ENCODE data around the gene ZNF831. TPM values are rescaled to one million over a fixed set of nuclear protein-coding genes. Genes with fewer than 3 reads are reported as not detected.

ZNF831 gene
- total and polyA plus RNA-seq, 9 donors, result 0.05 to 0.36 (median 0.15) TPM; not detected in 1

GRCh38 chr20:59137532-59137931 lies 26.1 kb upstream of the ZNF831 start:
- H3K36me3 ChIP-seq, result no peaks in the 10 kb centered on the region
- no peaks in the 10 kb centered on the region for H3K27me3 ChIP-seq
- 54 to 80% (median 69%) methylated on average over 1 of the region's 1 CpG for WGBS, 3 donors
- no peak for TF ChIP-seq POLR2A (IDR thresholded peaks at IDR 0.05)
- TF ChIP-seq EP300 (IDR thresholded peaks at IDR 0.05), result no peak
- TF ChIP-seq, protein P1, sequence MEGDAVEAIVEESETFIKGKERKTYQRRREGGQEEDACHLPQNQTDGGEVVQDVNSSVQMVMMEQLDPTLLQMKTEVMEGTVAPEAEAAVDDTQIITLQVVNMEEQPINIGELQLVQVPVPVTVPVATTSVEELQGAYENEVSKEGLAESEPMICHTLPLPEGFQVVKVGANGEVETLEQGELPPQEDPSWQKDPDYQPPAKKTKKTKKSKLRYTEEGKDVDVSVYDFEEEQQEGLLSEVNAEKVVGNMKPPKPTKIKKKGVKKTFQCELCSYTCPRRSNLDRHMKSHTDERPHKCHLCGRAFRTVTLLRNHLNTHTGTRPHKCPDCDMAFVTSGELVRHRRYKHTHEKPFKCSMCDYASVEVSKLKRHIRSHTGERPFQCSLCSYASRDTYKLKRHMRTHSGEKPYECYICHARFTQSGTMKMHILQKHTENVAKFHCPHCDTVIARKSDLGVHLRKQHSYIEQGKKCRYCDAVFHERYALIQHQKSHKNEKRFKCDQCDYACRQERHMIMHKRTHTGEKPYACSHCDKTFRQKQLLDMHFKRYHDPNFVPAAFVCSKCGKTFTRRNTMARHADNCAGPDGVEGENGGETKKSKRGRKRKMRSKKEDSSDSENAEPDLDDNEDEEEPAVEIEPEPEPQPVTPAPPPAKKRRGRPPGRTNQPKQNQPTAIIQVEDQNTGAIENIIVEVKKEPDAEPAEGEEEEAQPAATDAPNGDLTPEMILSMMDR (IDR thresholded peaks at IDR 0.05), result no peak
- no peak overlapping the region for H3K27ac ChIP-seq
- no peaks in the 10 kb centered on the region for H3K9me3 ChIP-seq
- no peak overlapping the region for H3K4me3 ChIP-seq
- no peaks in the 10 kb centered on the region for H3K4me1 ChIP-seq (ENCODE audit: insufficient read depth)
- intact Hi-C loops (cut with DNase I), result no loop called here
- no peak for DNase-seq

DNA sequence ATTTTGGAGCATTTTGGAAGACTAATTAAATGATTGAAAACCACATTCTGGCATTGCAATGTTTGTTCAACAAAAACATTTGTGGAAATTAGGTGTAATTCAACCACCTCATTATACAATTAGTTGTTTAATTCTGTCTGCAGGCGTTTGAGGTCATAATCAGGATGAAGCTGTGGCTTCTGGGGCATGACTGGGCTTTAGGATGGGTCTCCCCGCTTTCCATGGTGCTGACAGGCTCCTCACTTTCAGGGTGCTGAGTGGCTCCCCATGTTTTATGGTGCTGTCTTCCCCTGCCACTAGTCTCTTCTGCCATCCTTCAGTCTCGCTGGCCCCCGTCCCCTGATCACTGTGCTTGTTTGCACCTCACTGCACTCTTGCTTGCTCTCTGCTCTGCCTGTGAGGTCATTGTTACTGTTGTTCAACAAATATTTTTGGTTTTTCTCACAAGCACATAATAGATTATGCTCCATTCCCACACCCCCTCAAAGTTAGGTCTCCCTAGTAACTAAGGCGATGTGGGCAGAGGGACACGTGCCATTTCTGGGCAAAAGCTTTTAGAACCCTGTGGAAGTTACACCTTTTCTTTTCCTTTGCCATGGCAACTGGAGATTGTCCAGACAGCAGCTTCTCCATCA lies 25.4 kb upstream of the ZNF831 start:
- no peak for DNase-seq
- no peaks in the 10 kb centered on the region for H3K4me1 ChIP-seq (ENCODE audit: insufficient read depth)
- no peak overlapping the region for H3K27ac ChIP-seq
- H3K4me3 ChIP-seq, result no peak overlapping the region
- WGBS, 3 donors, result 70 to 83% (median 78%) methylated on average over 6 of the region's 6 CpGs
- no peaks in the 10 kb centered on the region for H3K9me3 ChIP-seq
- H3K36me3 ChIP-seq, result no peaks in the 10 kb centered on the region
- H3K27me3 ChIP-seq, result no peaks in the 10 kb centered on the region
- TF ChIP-seq POLR2A (IDR thresholded peaks at IDR 0.05), result no peak
- no peak for TF ChIP-seq EP300 (IDR thresholded peaks at IDR 0.05)
- TF ChIP-seq, protein P1 (IDR thresholded peaks at IDR 0.05), result no peak
- intact Hi-C loops (cut with DNase I), result no loop called here

DNA sequence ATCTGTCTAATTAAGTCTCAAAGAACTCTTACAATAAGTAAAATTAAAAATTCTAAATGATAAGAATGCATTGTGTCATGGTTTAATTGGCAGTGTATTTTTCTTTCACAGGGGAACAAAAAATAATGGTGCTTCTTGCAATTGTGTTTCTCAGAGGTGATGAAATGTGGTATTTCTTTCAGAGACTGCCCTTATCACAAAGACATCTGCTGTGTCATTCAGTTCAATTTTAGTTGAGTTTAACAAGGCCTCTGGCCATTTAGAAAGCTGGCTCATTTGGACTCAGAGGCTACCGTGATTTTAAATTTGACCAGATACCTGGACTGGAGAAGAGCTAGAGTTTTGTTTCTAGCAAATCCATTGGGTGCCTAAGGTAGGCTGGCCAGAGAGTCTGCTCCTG lies 23.6 kb upstream of the ZNF831 start:
- no peaks in the 10 kb centered on the region for H3K27me3 ChIP-seq
- 66 to 81% (median 77%) methylated on average over 1 of the region's 1 CpG for WGBS, 3 donors
- intact Hi-C loops (cut with DNase I), result no loop called here
- H3K27ac ChIP-seq, result no peak overlapping the region
- H3K4me1 ChIP-seq (ENCODE audit: insufficient read depth), result no peaks in the 10 kb centered on the region
- H3K9me3 ChIP-seq, result no peaks in the 10 kb centered on the region
- DNase-seq, result no peak
- H3K4me3 ChIP-seq, result no peak overlapping the region
- TF ChIP-seq EP300 (IDR thresholded peaks at IDR 0.05) (no peak), POLR2A (IDR thresholded peaks at IDR 0.05) (no peak)
- TF ChIP-seq, protein P1 (IDR thresholded peaks at IDR 0.05), result no peak
- no peaks in the 10 kb centered on the region for H3K36me3 ChIP-seq

DNA sequence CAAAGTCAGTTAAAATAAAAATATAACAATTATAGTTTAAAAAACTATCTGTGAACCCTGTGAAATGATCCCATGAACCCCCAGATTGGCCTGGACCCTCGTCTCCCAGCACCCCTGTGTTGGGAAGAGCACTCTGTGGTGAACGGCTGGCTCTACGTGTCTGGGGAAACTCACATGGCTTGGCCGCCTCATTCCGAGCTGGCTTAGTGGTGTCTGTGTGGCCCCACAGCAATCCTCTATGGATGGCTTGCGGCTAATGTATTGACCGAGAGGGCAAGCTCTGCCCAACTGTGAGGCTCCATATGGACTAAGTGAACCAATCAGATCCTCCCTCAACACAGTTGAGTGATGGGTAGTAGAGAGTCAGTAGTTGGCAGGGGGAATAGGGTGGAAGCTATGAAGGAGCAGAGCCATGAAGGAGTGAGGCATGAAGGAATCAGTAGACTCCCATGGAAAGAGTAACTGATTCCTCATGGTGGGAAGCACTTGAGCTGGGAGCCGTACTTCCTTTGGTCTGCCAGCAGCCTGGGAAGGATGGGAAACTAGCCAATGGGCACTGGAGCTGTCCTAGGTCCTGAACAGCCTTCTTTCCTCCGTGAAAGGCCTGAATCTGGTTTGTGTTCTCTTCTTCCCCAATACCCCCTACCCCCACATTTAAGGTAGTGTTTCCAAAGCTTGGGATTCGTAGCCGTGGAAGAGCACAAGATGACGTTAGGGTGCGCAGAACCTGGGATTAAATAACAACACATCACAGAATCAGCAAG lies 21.6 kb upstream of the ZNF831 start:
- intact Hi-C loops (cut with DNase I), result no loop called here
- H3K36me3 ChIP-seq, result no peaks in the 10 kb centered on the region
- 67 to 75% (median 72%) methylated on average over 13 of the region's 13 CpGs for WGBS, 3 donors
- H3K4me1 ChIP-seq (ENCODE audit: insufficient read depth), result no peaks in the 10 kb centered on the region
- H3K27ac ChIP-seq, result no peak overlapping the region
- no peak for DNase-seq
- no peaks in the 10 kb centered on the region for H3K27me3 ChIP-seq
- TF ChIP-seq, protein P1 (IDR thresholded peaks at IDR 0.05), result no peak
- TF ChIP-seq POLR2A (IDR thresholded peaks at IDR 0.05), result no peak
- no peak for TF ChIP-seq EP300 (IDR thresholded peaks at IDR 0.05)
- H3K9me3 ChIP-seq, result no peaks in the 10 kb centered on the region
- H3K4me3 ChIP-seq, result no peak overlapping the region

Measured in ovary (tissue), 9 donors.